Stimulated activated CD8-positive, alpha-beta memory T cell treated with anti-CD3 and anti-CD28 coated beads, Interleukin-12 subunit alpha, Interleukin-12 subunit beta, amount 100 ng/mL, for 4 hours (primary cell): ENCODE data around the gene ATF1.
"Not testable (repeated sequence)": the region's sequence is repeated elsewhere in the genome, so short reads cannot be mapped to it uniquely, and the experiment has no call there.

ENCODE experiments used
- DNase-seq: peaks from one replicate; pipeline ENCODE4 v3.0.0-alpha.2; 2020; ENCODE audit warnings: low read depth

ATF1 gene

DNA sequence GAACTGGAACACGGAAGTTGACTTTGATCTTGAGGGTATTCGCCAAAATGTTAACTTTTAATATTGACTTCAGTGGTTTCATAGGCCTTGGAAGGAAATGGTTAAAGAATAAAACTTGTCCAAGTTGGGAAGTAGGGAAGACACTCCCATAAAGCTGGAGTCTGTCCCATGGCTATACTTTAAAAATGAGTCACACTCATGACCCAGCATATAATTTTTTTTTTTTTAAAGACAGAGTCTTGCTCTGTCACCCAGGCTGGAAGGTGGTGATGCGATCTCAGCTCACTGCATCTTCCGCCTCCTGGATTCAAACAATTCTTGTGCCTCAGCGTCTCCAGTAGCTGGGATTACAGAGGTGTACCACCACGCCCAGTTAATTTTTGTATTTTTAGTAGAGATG lies 98.4 kb downstream of the ATF1 start:
- DNase-seq = no peak

- no peak for DNase-seq
Measured at GRCh38 chr12:50865266-50865665, 101.4 kb downstream of the ATF1 start.

GRCh38 chr12:50868881-50869280 lies 105.0 kb downstream of the ATF1 start:
- DNase-seq = not testable (repeated sequence)
